SJCRH30 (cell line): Measurements from ENCODE around the gene GLG1. TPM values are rescaled to one million over a fixed set of nuclear protein-coding genes. Genes with fewer than 3 reads are reported as not detected.

ENCODE experiments used
- DNase-seq, 2 experiments: peaks; one replicate each; pipeline ENCODE4 v3.0.0-alpha.2; 2015 to 2020
- H3K27ac ChIP-seq: fragments of 250-450 bp; sonication (Bioruptor Pico); 2 replicates; pipeline ENCODE4 v1.5.1; 2020; ENCODE audit warnings: mild to moderate bottlenecking, moderate library complexity
- H3K27me3 ChIP-seq: fragments of 250-450 bp; sonication (Bioruptor Pico); 2 replicates; pipeline ENCODE4 v1.5.1; 2020; ENCODE audit warnings: mild to moderate bottlenecking, moderate library complexity
- H3K36me3 ChIP-seq: fragments of 250-450 bp; sonication (Bioruptor Pico); 2 replicates; pipeline ENCODE4 v1.5.1; 2020; ENCODE audit warnings: mild to moderate bottlenecking, moderate library complexity
- H3K4me1 ChIP-seq: fragments of 250-450 bp; sonication (Bioruptor Pico); 2 replicates; pipeline ENCODE4 v1.5.1; 2020; ENCODE audit warnings: mild to moderate bottlenecking, moderate library complexity
- H3K4me3 ChIP-seq: fragments of 250-450 bp; sonication (Bioruptor Pico); 2 replicates; pipeline ENCODE4 v1.5.1; 2020; ENCODE audit warnings: mild to moderate bottlenecking, moderate library complexity
- H3K9me3 ChIP-seq: fragments of 250-450 bp; sonication (Bioruptor Pico); replicated peaks from 2 replicates; pipeline ENCODE4 v1.5.1; 2020; ENCODE audit warnings: mild to moderate bottlenecking, moderate library complexity
- total RNA-seq: library from RNA; depleted of rRNA; stranded (reverse); fragments of >200 nt; shearing (Covaris generic); gene quantifications from 2 replicates; pipeline ENCODE4 v1.2.3, GENCODE V29; 2014

GLG1 gene
- total RNA-seq, 1 experiment from 2014 or later = 45.4 TPM

- peaks cover 2% of the 10 kb centered on the region for H3K36me3 ChIP-seq
- DNase-seq = no peak
- H3K27ac ChIP-seq = no peak overlapping the region
- H3K4me3 ChIP-seq = no peak overlapping the region
- H3K9me3 ChIP-seq = no peaks in the 10 kb centered on the region
- H3K4me1 ChIP-seq = no peaks in the 10 kb centered on the region
- no peaks in the 10 kb centered on the region for H3K27me3 ChIP-seq
Measured at GRCh38 chr16:74469946-74470478, 136.9 kb downstream of the GLG1 start.

DNA sequence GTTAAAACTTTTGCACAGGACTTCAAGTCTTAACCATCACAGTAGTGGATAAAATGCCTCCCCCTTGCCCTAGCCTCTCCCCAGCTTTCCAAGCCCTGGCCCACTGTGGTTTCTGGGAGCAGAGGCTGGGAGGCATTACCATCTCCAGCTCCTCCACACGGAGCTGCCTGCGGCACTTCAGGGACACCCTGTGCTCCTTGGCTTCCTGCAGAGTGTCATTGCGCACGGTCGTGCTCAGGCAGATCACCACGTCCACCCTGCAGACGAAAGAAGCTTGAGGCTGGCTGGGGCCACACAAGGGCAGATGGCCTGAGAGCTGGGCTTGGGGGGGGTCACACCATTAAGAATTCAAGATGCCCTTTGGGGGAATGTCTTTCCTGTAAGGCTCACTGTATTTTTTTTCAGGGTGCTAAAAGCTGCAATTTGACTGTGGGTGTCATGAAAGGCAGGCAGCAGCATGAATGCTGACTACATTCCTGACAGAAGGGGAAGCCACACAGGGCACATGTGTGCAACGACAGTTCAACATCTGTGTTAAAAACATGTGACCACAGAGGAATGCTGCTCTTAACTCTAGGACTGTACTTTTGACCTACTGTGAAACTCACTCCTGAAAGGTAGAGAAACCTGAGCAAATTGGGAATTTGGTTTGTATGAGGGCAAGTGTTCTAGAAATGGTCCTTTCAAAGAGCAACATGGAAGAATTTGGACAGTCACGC is 137.9 kb downstream of the GLG1 start:
- DNase-seq = no peak
- peaks cover 2% of the 10 kb centered on the region for H3K36me3 ChIP-seq
- H3K9me3 ChIP-seq = no peaks in the 10 kb centered on the region
- H3K27ac ChIP-seq = no peak overlapping the region
- no peak overlapping the region for H3K4me3 ChIP-seq
- H3K4me1 ChIP-seq = no peaks in the 10 kb centered on the region
- H3K27me3 ChIP-seq = no peaks in the 10 kb centered on the region

DNA sequence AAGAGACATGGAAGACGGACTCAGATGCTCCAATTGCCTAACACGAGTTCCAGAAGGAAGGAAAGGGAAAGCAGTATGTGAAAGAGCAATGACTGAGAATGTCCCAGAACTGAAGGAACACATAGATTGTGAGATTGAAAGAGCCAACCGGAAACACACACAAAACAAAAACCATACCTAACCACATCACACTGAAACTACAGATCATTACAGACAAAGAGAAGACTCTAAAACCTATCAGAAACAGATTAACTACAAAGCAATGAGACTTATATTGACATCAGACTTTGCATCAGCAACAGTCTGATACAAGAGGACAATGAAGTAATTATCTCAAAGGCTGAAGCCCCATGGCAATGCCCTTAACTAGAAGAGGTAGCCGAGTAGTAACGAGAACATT is 140.0 kb downstream of the GLG1 start:
- Histone ChIP-seq H3K27me3 (no peaks in the 10 kb centered on the region), H3K9me3 (no peaks in the 10 kb centered on the region), H3K4me3 (no peak overlapping the region), H3K36me3 (peaks cover 2% of the 10 kb centered on the region), H3K4me1 (no peaks in the 10 kb centered on the region), H3K27ac (no peak overlapping the region)
- DNase-seq = no peak

- DNase-seq = no peak
- Histone ChIP-seq H3K27ac (no peak overlapping the region), H3K4me1 (no peaks in the 10 kb centered on the region), H3K9me3 (no peaks in the 10 kb centered on the region), H3K4me3 (no peak overlapping the region), H3K36me3 (peaks cover 2% of the 10 kb centered on the region), H3K27me3 (no peaks in the 10 kb centered on the region)
Measured at GRCh38 chr16:74465851-74466685, 140.8 kb downstream of the GLG1 start.

GRCh38 chr16:74465281-74465680 is 141.6 kb downstream of the GLG1 start:
- no peaks in the 10 kb centered on the region for H3K9me3 ChIP-seq
- peaks cover 2% of the 10 kb centered on the region for H3K36me3 ChIP-seq
- no peak overlapping the region for H3K4me3 ChIP-seq
- no peak overlapping the region for H3K27ac ChIP-seq
- no peaks in the 10 kb centered on the region for H3K27me3 ChIP-seq
- H3K4me1 ChIP-seq = no peaks in the 10 kb centered on the region
- no peak for DNase-seq

- Histone ChIP-seq H3K4me1 (no peaks in the 10 kb centered on the region), H3K4me3 (no peak overlapping the region), H3K36me3 (no peaks in the 10 kb centered on the region; the same call in 1 of the 2 replicates), H3K27ac (no peak overlapping the region), H3K27me3 (no peaks in the 10 kb centered on the region), H3K9me3 (no peaks in the 10 kb centered on the region)
- DNase-seq = no peak
Measured at GRCh38 chr16:74463888-74464287, 143.0 kb downstream of the GLG1 start.

DNA sequence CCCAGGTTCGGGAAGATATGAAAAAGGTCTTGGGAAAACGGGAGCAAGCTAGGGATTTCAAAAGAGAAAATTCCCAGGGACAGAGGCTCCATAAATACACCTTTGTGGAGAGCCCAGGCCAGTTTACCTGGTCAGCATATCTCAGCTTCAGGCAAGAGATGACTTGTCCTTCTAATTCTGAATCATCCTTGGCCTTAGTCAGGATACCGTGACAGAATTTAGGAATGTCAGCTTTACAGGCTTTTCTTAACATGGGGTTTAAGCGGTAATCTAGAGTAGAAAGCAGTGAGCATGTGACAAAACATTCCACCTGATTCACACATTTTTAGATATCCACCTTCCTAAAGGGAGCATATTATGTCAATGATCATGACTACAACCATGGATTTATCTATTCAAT is 144.6 kb downstream of the GLG1 start:
- H3K27ac ChIP-seq = no peak overlapping the region
- no peaks in the 10 kb centered on the region for H3K4me1 ChIP-seq
- no peak for DNase-seq
- no peaks in the 10 kb centered on the region for H3K27me3 ChIP-seq
- H3K9me3 ChIP-seq = no peaks in the 10 kb centered on the region
- H3K4me3 ChIP-seq = no peak overlapping the region
- no peaks in the 10 kb centered on the region; the same call in 1 of the 2 replicates for H3K36me3 ChIP-seq

DNA sequence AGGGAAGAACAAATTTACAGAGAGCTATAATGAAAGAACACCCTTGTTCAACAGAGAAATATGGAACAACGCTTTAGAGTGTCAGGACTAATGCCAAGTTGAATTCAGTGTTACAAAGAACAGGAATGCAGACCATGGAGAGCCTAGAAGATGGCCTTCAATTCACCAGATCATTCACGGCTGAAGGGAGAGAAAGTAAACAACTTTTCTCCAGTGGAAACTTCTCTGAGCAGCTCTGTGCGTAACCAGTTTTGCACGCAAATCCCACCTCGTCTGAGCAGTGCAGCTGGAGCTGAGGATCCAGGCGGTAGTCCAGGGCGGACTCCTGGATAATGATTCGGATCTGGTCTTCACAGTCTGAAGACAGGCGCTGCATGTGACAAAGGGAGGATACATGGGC is 145.1 kb downstream of the GLG1 start:
- DNase-seq = no peak
- Histone ChIP-seq H3K4me1 (no peaks in the 10 kb centered on the region), H3K36me3 (no peaks in the 10 kb centered on the region), H3K4me3 (no peak overlapping the region), H3K9me3 (no peaks in the 10 kb centered on the region), H3K27ac (no peak overlapping the region), H3K27me3 (no peaks in the 10 kb centered on the region)

DNA sequence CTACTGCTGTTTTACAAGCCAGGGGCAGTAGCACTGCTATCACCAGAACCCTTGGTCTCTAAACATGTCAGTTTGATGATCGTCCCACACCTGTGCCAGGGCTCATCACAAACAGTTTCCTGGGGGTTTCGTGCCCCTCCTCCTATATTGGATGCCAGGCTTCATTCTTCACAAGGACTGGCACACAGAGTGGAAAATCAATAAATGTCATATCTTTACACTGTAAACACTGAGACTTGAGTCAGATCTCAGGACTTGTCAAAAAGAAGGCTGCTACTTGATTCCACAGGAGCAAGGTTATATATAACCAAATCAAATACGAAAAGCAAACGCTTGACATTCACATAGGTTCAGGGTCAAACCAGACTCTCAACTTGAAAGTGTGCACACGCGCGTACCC is 146.4 kb downstream of the GLG1 start:
- Histone ChIP-seq H3K27me3 (no peaks in the 10 kb centered on the region), H3K27ac (no peak overlapping the region), H3K36me3 (no peaks in the 10 kb centered on the region), H3K4me3 (no peak overlapping the region), H3K4me1 (no peaks in the 10 kb centered on the region), H3K9me3 (no peaks in the 10 kb centered on the region)
- DNase-seq = no peak

- Histone ChIP-seq H3K4me3 (no peak overlapping the region), H3K36me3 (no peaks in the 10 kb centered on the region), H3K27me3 (no peaks in the 10 kb centered on the region), H3K4me1 (no peaks in the 10 kb centered on the region), H3K27ac (no peak overlapping the region), H3K9me3 (no peaks in the 10 kb centered on the region)
- no peak for DNase-seq
Measured at GRCh38 chr16:74456290-74456625, 150.7 kb downstream of the GLG1 start.

DNA sequence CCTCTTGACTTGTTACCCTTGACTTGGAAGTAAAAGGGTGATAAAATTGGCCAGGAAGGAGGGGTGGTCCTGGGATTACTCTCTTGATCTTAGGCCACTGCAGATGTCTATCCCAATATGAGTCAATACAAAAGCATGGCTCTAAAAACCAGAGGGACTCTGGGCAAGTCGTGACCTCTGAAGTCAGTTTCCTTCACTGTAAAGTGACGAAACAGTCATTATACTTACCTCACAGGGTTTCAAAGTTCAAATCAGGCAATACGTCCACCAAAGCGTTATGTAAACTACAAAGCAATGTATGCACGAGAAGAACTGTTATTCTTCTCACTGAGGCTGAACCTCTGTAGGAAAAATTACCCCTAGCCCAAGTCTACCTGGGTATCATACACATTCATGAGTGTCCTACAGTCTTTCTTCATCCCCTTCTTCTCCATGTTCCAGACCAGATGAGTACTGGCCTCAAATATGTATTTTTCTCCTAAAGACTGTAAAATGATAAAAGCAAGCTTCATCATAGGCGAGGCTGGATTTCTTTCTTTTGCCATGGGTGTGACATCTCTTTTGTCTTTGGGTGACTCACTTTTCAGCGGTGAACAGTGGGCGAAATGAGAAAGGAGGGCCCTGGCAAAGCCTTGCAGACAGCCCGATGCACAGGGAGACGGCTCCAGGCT is 151.2 kb downstream of the GLG1 start:
- Histone ChIP-seq H3K27ac (no peak overlapping the region), H3K36me3 (no peaks in the 10 kb centered on the region), H3K27me3 (no peaks in the 10 kb centered on the region), H3K4me3 (no peak overlapping the region), H3K4me1 (no peaks in the 10 kb centered on the region), H3K9me3 (no peaks in the 10 kb centered on the region)
- no peak for DNase-seq

GRCh38 chr16:74455213-74455612 is 151.7 kb downstream of the GLG1 start:
- Histone ChIP-seq H3K4me3 (no peak overlapping the region), H3K27me3 (no peaks in the 10 kb centered on the region), H3K4me1 (no peaks in the 10 kb centered on the region), H3K36me3 (no peaks in the 10 kb centered on the region), H3K27ac (no peak overlapping the region), H3K9me3 (no peaks in the 10 kb centered on the region)
- no peak for DNase-seq

DNA sequence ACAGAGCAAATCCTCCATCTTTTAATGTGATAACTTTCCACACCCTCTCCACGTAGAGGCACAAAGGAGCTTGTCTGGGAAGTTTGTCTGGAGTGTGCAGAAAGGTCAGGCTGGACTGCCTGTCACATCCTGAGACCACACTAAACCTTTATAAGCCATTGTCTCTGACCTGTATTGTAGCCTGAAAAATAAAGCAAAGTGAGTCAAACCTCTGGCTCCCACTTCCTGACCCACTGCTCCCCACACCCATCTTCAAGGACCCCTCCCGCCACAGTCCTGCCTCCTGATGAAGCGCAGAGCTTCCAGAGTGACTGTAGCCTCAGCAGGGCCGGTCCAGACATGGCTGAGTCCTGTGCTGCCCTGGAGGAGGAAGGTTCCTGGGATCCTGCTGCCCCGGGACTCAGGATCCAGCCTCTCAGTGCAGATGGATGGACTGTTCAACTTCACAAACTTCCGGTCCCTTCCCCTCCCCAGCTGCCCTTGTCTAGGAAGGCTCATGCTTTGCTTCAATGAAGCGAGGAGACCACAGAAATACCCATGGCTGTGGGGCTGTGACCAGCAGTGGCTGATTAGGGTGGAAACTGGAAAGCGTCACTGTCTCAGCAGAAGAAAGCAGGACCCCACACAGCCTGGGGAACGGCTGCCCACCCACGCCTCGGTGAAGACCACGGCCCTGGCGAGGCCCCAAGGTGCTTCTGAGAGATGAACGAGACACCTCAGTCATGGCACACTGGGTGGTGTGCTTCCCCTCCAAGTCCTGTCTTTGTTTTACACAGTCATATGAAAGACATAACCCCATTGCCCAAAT is 154.8 kb downstream of the GLG1 start:
- no peak overlapping the region for H3K4me3 ChIP-seq
- H3K27me3 ChIP-seq = no peaks in the 10 kb centered on the region
- H3K9me3 ChIP-seq = no peaks in the 10 kb centered on the region
- H3K4me1 ChIP-seq = no peaks in the 10 kb centered on the region
- no peak for DNase-seq
- no peak overlapping the region for H3K27ac ChIP-seq
- H3K36me3 ChIP-seq = no peaks in the 10 kb centered on the region

GRCh38 chr16:74450967-74451760 is 155.8 kb downstream of the GLG1 start:
- Histone ChIP-seq H3K36me3 (no peaks in the 10 kb centered on the region), H3K4me1 (no peaks in the 10 kb centered on the region), H3K9me3 (no peaks in the 10 kb centered on the region), H3K27me3 (no peaks in the 10 kb centered on the region), H3K4me3 (no peak overlapping the region), H3K27ac (no peak overlapping the region)
- no peak for DNase-seq
